Right cardiac atrium (tissue), 5 donors: ENCODE measurements around the gene BARHL2. TPM values are rescaled to one million over a fixed set of nuclear protein-coding genes. Genes with fewer than 3 reads are reported as not detected.

Experiments
- ATAC-seq, 2 donors: fragments of 200-7000 bp; cut with Tn5 transposase; one replicate each; pipeline versions ENCODE4 v1.8.0 to v1.9.1; 2020; ENCODE audit warnings: moderate library complexity in 2 of 2, mild to moderate bottlenecking in 1 of 2
- DNase-seq, 3 donors: peaks; one replicate each; pipeline ENCODE4 v3.0.0-alpha.2; 2020
- H3K27ac ChIP-seq: one replicate; pipeline ENCODE4 v1.5.1; 2013; ENCODE audit warnings: mild to moderate bottlenecking, low read length, control low read depth, moderate library complexity
- H3K27me3 ChIP-seq: one replicate; pipeline ENCODE4 v1.6.1; 2013; ENCODE audit not compliant: control insufficient read depth, insufficient read depth
- H3K4me1 ChIP-seq: one replicate; pipeline ENCODE4 v1.6.1; 2013; ENCODE audit warnings: low read length; ENCODE audit not compliant: control insufficient read depth, insufficient read depth
- H3K4me3 ChIP-seq: one replicate; pipeline ENCODE4 v1.5.1; 2013; ENCODE audit warnings: low read length, control low read depth
- H3K9me3 ChIP-seq: one replicate; pipeline ENCODE4 v1.6.1; 2013; ENCODE audit warnings: low read length; ENCODE audit not compliant: control insufficient read depth
- WGBS: extraction: QIAGEN DNeasy Blood & Tissue Kit; methylation state at CpG from one replicate; pipeline ENCODE4 v1.1.7; 2013; 5-methylcytosine and 5-hydroxymethylcytosine counted together
- intact Hi-C, 4 donors: fragments of 100-400 bp; cut with DNase I; formaldehyde crosslinking; loops; one replicate each; pipeline versions ENCODE4 v1.11.0 to v1.14.0; 2022 to 2023
- polyA plus RNA-seq: library from polyadenylated mRNA; stranded (reverse); fragments of 200-250 nt; gene quantifications from one replicate; pipeline ENCODE4 v1.2.3, GENCODE V29; 2013
- total RNA-seq, 4 donors: library from RNA; stranded (reverse); fragmentation: NEBNext Ultra II Directional; extraction: Animal tissue kit (Norgen Biotek cat#: 25700); gene quantifications; one replicate each; pipeline ENCODE4 v1.2.1, GENCODE V29; 2021
- donor health status: healthy with polysubstance abuse.
- donor health status: DM: no; HTN: yes; CAD: no.
- donor health status: DM: no; HTN: no; CAD: no.
- donor health status: DM: no; HTN: yes; CAD: no; lungs with severe emphysema.
- donor health status: DM: yes; HTN: yes; CAD: no.

The BARHL2 gene
- total and polyA plus RNA-seq, 5 donors = not detected

- ATAC-seq (no peak), DNase-seq (no peak)
- Histone ChIP-seq H3K27me3 (peaks cover 3% of the 10 kb centered on the region), H3K4me1 (peaks cover 2% of the 10 kb centered on the region), H3K27ac (no peak overlapping the region), H3K4me3 (no peak overlapping the region), H3K9me3 (no peaks in the 10 kb centered on the region)
- whole genome bisulfite sequencing = 5% methylated on average over 5 of the region's 5 CpGs
- intact Hi-C loops = no loop called here
These were observed 1.8 kb downstream of the BARHL2 start for GRCh38 chr1:90715309-90715708.

DNA sequence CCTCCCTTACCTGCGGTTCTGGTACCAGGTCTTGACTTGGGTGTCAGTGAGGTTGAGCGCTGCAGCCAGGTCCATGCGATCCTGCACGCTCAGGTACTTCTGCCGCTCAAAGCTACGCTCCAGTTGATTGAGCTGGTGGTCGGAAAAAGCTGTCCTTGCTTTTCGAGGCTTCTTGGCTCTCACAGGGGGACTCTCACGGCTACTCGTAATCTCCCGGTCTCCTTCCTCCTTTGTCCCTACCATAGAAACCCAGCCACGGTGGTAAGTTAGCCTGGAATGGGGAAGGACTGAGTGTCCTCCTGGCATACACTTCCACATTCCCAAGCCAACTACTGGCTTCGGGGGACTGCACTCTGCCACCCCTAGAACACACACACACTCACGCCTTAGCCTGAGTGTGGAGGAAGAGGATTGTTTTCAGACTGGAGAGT is 2.6 kb downstream of the BARHL2 start:
- no peak for ATAC-seq
- 3% methylated on average over 14 of the region's 14 CpGs for WGBS
- H3K27ac ChIP-seq = no peak overlapping the region
- no peak for DNase-seq
- no peak overlapping the region for H3K4me3 ChIP-seq
- H3K9me3 ChIP-seq = no peaks in the 10 kb centered on the region
- intact Hi-C loops = no loop called here
- H3K27me3 ChIP-seq = no peaks in the 10 kb centered on the region
- peaks cover 2% of the 10 kb centered on the region for H3K4me1 ChIP-seq

GRCh38 chr1:90713741-90714509 is 3.2 kb downstream of the BARHL2 start:
- no peaks in the 10 kb centered on the region for H3K27me3 ChIP-seq
- 5% methylated on average over 15 of the region's 15 CpGs for WGBS

DNA sequence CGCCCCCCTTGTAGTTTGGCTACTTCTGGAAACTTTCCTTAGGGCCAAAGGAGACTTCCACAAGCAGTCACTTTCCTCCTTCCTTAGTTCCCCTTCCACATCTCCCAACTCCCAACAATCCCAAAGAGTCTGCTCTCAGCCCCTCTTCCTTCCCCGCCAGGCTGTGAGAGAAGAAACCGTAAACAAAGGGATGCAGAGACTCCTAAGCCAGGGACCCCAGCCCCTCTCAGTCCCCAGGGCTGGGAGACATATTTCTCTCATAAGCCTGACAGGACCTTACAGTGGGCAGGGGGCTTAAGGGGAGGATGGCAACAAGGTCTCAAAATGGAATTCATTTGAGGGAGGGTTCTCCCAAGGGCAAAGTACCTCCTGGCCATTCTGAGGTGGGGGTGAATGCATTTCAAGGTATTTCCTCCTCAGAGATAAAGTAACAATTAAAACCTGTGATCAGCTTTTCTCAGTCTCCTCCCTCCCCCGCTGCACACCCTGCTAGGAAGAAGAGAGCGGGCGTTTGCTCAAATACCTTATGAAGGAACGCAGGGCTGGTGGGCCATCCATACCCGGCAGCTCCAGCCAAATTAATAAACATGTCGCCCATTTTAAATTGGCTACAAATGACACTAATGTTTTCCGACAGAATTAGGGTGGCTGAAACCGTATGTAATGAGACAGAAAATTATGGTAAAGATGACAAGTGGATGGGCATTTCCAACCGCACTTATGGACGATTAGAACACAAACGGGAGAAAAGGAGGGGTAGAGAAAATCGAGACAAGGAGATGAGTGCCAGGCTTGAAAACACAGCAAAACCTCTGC is 4.0 kb downstream of the BARHL2 start:
- ATAC-seq = no peak

More at GRCh38 chr1:90713741-90714509, 3.2 kb downstream of the BARHL2 start:
- DNase-seq = no peak
- Histone ChIP-seq H3K9me3 (no peaks in the 10 kb centered on the region), H3K27ac (no peak overlapping the region), H3K4me3 (no peak overlapping the region), H3K4me1 (peaks cover 2% of the 10 kb centered on the region)
- ATAC-seq = peak in 1 of 2 donors; percentile 42
- intact Hi-C loops = no loop called here

GRCh38 chr1:90712153-90712856 is 4.8 kb downstream of the BARHL2 start:
- WGBS = 9% methylated on average over 21 of the region's 21 CpGs
- H3K27ac ChIP-seq = no peak overlapping the region
- peaks cover 2% of the 10 kb centered on the region for H3K4me1 ChIP-seq
- intact Hi-C loops = no loop called here
- no peak for ATAC-seq
- peaks cover 2% of the 10 kb centered on the region for H3K27me3 ChIP-seq
- no peak overlapping the region for H3K4me3 ChIP-seq
- no peaks in the 10 kb centered on the region for H3K9me3 ChIP-seq
- no peak for DNase-seq

More for the DNA sequence above, 4.0 kb downstream of the BARHL2 start:
- Histone ChIP-seq H3K4me3 (no peak overlapping the region), H3K4me1 (peaks cover 2% of the 10 kb centered on the region), H3K27me3 (peaks cover 2% of the 10 kb centered on the region), H3K9me3 (no peaks in the 10 kb centered on the region), H3K27ac (no peak overlapping the region)
- intact Hi-C loops = no loop called here
- 13% methylated on average over 15 of the region's 15 CpGs for WGBS
- DNase-seq = no peak

DNA sequence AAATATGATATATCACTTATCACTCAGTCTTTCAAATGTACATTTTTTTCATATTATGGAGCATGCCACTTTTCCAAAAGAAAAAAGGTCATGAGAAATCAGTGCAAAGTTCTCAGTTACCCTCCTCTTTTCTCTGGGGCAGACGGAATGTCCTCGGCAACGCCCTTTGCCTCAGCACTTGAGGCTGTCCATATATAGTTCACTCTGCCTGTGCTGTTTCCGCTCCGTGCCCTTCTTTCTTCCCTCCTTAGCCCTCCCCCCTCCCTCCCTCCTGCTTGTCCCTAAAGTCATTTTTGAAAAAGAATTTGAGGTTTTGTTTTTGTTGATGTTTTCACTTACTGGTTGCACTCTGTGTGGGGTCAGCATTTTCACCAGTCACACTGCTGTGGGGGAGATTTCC is 5.4 kb downstream of the BARHL2 start:
- Histone ChIP-seq H3K4me3 (no peak overlapping the region), H3K4me1 (peaks cover 2% of the 10 kb centered on the region), H3K27ac (no peak overlapping the region), H3K27me3 (peaks cover 2% of the 10 kb centered on the region), H3K9me3 (no peaks in the 10 kb centered on the region)
- intact Hi-C loops = no loop called here
- ATAC-seq (no peak), DNase-seq (no peak)
- 15% methylated on average over 5 of the region's 5 CpGs for WGBS

DNA sequence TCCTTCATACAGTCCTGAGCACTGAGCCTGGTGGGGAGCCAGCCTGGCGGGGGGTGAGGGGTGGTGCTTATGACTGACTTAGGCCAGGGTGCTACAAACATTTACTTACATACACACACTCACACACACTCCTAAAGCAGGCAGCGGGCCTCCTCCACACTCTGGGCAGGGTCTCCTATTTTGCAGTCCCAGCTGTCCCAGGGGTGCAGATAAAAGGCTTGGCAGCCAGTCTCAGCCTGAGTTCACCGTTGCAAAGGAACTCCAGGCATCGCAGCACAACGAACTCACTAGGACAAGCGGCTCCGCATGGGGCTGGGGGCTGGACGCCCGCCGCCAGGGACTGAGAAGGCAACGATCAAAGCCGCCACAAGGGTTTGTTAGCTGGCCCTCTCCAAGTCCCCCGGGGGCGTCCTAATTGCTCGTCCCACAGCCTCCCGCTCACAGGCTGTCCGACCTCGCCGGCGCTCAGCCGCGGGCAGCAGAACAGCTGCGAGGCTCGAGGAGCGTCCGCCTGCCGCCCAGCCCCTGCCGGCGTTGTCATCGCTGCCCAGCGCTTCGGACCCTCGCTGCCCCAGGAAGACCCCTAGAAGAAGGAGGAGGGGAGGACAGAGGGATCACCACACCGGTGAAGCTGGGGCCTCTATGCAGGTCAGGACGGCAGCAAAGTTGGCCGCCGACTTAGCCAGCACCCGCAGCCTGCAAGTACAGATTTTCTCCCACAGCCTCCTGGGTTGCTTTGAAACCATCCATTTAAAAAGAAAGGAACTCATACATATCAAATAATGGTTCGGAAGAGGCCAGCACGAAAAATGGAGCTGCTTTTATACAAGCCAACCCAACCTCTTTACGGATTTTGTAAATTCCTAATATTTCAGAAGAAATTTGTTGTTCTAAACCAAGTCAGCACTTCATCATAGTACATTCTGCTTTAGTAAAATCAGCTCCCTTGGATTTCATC is 6.2 kb downstream of the BARHL2 start:
- WGBS = 4% methylated on average over 41 of the region's 41 CpGs
- Histone ChIP-seq H3K27ac (no peak overlapping the region), H3K4me3 (no peak overlapping the region), H3K27me3 (peaks cover 2% of the 10 kb centered on the region), H3K4me1 (peaks cover 2% of the 10 kb centered on the region), H3K9me3 (no peaks in the 10 kb centered on the region)
- no peak for DNase-seq
- ATAC-seq = no peak
- intact Hi-C loops = no loop called here

DNA sequence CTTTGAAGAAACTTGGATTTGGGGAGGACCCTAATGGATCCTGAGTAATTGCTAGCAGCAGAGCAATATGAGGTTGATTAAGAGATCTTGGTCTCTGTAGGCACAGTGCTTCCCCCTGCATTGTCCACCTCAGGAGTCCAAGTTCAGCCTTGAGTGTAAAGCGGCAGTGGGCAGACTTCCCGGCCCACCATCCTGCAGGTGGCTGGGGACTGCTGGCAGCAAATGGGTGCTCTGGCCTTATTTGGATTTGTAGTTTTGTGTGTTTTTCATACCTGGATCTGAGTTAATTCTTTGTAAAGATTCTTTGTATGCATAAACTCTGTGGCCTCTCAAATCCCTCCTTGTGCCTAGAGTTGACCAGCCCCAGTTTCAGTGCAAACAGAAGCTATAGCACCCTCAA is 7.6 kb downstream of the BARHL2 start:
- Histone ChIP-seq H3K9me3 (no peaks in the 10 kb centered on the region), H3K4me1 (peaks cover 2% of the 10 kb centered on the region), H3K27ac (no peak overlapping the region), H3K4me3 (no peak overlapping the region), H3K27me3 (peaks cover 2% of the 10 kb centered on the region)
- ATAC-seq (no peak), DNase-seq (no peak)
- intact Hi-C loops = no loop called here
- 43% methylated on average over 2 of the region's 2 CpGs for WGBS

DNA sequence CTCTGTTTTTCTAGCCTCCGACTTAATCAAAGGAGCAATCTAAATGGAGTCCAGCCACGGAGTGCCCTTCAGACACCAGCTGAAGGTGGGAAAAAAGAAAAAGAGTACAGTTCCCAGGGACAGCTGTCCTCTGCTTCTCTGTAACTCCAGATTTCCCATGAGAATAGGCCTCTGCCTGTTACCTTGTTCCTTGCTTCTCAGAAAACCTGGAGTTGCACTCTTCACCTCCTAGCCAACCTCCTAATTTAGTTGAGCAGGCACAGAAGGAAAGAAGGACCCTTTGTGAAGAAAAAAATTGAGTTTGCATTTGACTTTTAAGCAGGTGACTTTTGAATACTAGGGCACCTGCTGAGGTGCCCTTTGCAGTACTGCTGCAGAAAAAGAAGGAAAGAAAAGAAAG is 8.3 kb downstream of the BARHL2 start:
- WGBS = 18% methylated on average over 2 of the region's 2 CpGs
- no peaks in the 10 kb centered on the region for H3K9me3 ChIP-seq
- H3K27me3 ChIP-seq = peaks cover 2% of the 10 kb centered on the region
- DNase-seq (no peak), ATAC-seq (no peak)
- intact Hi-C loops = no loop called here
- no peak overlapping the region for H3K27ac ChIP-seq
- H3K4me1 ChIP-seq = peaks cover 2% of the 10 kb centered on the region
- no peak overlapping the region for H3K4me3 ChIP-seq

DNA sequence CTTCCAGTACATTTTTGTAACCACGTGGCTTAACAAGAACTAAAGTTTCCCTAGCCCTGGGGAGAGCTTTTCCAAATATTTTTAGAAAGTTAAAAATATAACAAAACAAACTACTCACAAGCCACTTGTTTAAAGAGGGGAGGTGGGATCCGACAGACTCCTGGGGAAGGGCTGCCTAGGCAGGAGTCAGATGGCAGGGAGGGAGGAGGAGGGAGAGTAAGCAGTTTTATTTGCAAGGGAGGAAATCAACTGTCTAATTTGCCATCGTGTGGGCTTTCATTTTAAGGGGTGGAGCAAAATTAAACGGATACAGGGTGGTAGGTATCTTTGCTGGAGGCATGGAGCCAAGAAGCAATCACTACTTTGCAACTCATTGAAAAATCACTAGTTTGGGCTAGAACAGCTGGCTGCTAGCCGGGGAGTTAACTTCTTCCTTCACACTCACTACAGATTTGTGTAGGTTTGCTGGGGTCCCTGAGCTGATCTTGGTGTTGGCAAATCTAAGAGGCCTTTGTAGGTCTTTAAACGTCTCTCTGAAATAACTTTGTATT is 8.8 kb downstream of the BARHL2 start:
- intact Hi-C loops = no loop called here
- Histone ChIP-seq H3K4me3 (no peak overlapping the region), H3K9me3 (no peaks in the 10 kb centered on the region), H3K27me3 (peaks cover 2% of the 10 kb centered on the region), H3K27ac (no peak overlapping the region), H3K4me1 (peaks cover 2% of the 10 kb centered on the region)
- DNase-seq = no peak
- no peak for ATAC-seq
- 7% methylated on average over 6 of the region's 6 CpGs for WGBS
